Stomach (tissue), 4 donors: ENCODE results near the gene ARPC1B.

ENCODE experiments used
- CTCF ChIP-seq, 7 experiments: fragments of 450-650 bp in 4 of 7; fragments of 200-600 bp in 3 of 7; sonication (generic) in 3 of 7; IDR thresholded peaks; one replicate each; pipeline ENCODE4 v1.5.1; 2016 to 2019; ENCODE audit warnings: antibody characterized with exemption in 7 of 7, control low read depth in 2 of 7, mild to moderate bottlenecking in 1 of 7
- POLR2A ChIP-seq, 4 donors: fragments of 450-650 bp; IDR thresholded peaks; one replicate each; pipeline ENCODE4 v1.6.1; 2016; ENCODE audit warnings: antibody characterized with exemption in 4 of 4, control low read depth in 2 of 4, mild to moderate bottlenecking in 1 of 4, moderate library complexity in 1 of 4

DNA sequence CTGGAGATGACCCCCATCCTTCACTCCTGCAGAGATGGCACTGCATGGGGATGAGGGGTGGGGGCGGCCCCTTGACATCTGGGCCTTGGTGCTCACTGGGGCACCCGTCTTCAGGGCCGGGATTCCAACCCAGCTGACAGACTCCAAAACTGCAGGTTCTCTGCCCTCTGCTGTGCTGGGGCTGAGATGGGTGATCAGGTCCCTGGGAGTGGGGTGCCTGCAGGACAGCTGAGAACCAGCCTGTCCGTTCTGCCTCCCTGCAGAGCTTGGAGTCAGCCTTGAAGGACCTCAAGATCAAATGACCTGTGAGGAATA is 19.6 kb downstream of the ARPC1B start:
- TF ChIP-seq CTCF (IDR thresholded peaks at IDR 0.05) (no peak), POLR2A (IDR thresholded peaks at IDR 0.05) (no peak)
